IgD-negative memory B cell (primary cell): ENCODE data around the gene KRT13. TPM values are rescaled to one million over a fixed set of nuclear protein-coding genes. Genes with fewer than 3 reads are reported as not detected.

Experiments
- H3K27ac Mint-ChIP-seq, 3 donors: one replicate each; pipeline ENCODE4 v1.8.0; 2020 to 2022; ENCODE audit warnings: mild to moderate bottlenecking in 3 of 3, mixed read lengths in 3 of 3, moderate library complexity in 1 of 3
- H3K27me3 Mint-ChIP-seq: one replicate; pipeline ENCODE4 v1.8.0; 2021; ENCODE audit warnings: mixed read lengths
- H3K36me3 Mint-ChIP-seq: one replicate; pipeline ENCODE4 v1.8.0; 2020; ENCODE audit warnings: mild to moderate bottlenecking, mixed read lengths
- H3K4me1 Mint-ChIP-seq, 3 donors: one replicate each; pipeline ENCODE4 v1.8.0; 2020 to 2022; ENCODE audit warnings: mixed read lengths in 3 of 3, mild to moderate bottlenecking in 1 of 3
- H3K4me3 Mint-ChIP-seq, 4 donors: one replicate each; pipeline ENCODE4 v1.8.0; 2020 to 2022; ENCODE audit warnings: mild to moderate bottlenecking in 4 of 4, mixed read lengths in 4 of 4, moderate library complexity in 3 of 4
- H3K9me3 Mint-ChIP-seq, 3 donors: one replicate each; pipeline ENCODE4 v1.8.0; 2020 to 2021; ENCODE audit warnings: mixed read lengths in 3 of 3, mild to moderate bottlenecking in 1 of 3
- polyA plus RNA-seq: library from polyadenylated mRNA; unstranded; fragments of 300-500 nt; fragmentation: Illumina TruSeq; gene quantifications from one replicate; pipeline ENCODE4 v1.2.3, GENCODE V29; 2021

KRT13 gene
- polyA plus RNA-seq, 1 donor from 2014 or later = not detected

- H3K36me3 Mint-ChIP-seq = no peaks in the 10 kb centered on the region
- H3K4me3 Mint-ChIP-seq = no peak overlapping the region
- H3K9me3 Mint-ChIP-seq = no peaks in the 10 kb centered on the region
- H3K27ac Mint-ChIP-seq = no peak overlapping the region
- H3K27me3 Mint-ChIP-seq = peaks cover 4% of the 10 kb centered on the region
- H3K4me1 Mint-ChIP-seq = peaks cover 0 to 3% (median 0%) of the 10 kb centered on the region in 3 donors
Measured at GRCh38 chr17:41483531-41483930, 21.9 kb downstream of the KRT13 start.

- H3K27me3 Mint-ChIP-seq = peaks cover 4% of the 10 kb centered on the region
- H3K36me3 Mint-ChIP-seq = no peaks in the 10 kb centered on the region
- no peak within 1 kb of the TSS for H3K4me3 Mint-ChIP-seq
- peaks cover 0 to 3% (median 0%) of the 10 kb centered on the region in 3 donors for H3K4me1 Mint-ChIP-seq
- H3K9me3 Mint-ChIP-seq = no peaks in the 10 kb centered on the region
- H3K27ac Mint-ChIP-seq = no peak within 1 kb of the TSS
Measured at GRCh38 chr17:41481036-41481435, 24.4 kb downstream of the KRT13 start, which contains the start of gene KRT35. Gene KRT35, minus strand, starts transcription at chr17:41481151. Its CDS starts 54 bp downstream, at chr17:41481097.

DNA sequence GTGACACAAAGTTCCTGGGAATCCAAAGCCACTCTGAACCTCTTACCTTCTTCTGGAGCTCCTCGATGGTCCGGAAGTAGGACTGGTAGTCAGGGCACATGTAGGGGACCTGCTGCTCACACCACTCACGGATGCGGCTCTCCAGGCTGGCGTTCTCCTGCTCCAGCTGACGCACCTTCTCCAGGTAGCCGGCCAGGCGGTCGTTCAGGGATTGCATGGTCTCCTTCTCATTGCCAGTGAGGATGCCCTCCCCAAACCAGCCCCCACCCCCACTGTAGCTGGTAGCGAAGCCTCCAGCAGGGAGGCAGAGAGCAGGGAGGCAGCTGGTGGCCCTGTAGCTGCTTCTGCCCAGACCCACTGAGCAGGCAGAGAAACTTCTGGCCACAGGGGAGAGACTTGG is 24.8 kb downstream of the KRT13 start:
- H3K9me3 Mint-ChIP-seq = no peaks in the 10 kb centered on the region
- peaks cover 0 to 3% (median 0%) of the 10 kb centered on the region in 3 donors for H3K4me1 Mint-ChIP-seq
- no peak overlapping the region for H3K27ac Mint-ChIP-seq
- H3K4me3 Mint-ChIP-seq = no peak overlapping the region
- H3K27me3 Mint-ChIP-seq = peaks cover 4% of the 10 kb centered on the region
- H3K36me3 Mint-ChIP-seq = no peaks in the 10 kb centered on the region

GRCh38 chr17:41480136-41480535 is 25.3 kb downstream of the KRT13 start:
- peaks cover 4% of the 10 kb centered on the region for H3K27me3 Mint-ChIP-seq
- no peaks in the 10 kb centered on the region for H3K36me3 Mint-ChIP-seq
- peaks cover 0 to 3% (median 0%) of the 10 kb centered on the region in 3 donors for H3K4me1 Mint-ChIP-seq
- H3K4me3 Mint-ChIP-seq = no peak overlapping the region
- no peaks in the 10 kb centered on the region for H3K9me3 Mint-ChIP-seq
- no peak overlapping the region for H3K27ac Mint-ChIP-seq

DNA sequence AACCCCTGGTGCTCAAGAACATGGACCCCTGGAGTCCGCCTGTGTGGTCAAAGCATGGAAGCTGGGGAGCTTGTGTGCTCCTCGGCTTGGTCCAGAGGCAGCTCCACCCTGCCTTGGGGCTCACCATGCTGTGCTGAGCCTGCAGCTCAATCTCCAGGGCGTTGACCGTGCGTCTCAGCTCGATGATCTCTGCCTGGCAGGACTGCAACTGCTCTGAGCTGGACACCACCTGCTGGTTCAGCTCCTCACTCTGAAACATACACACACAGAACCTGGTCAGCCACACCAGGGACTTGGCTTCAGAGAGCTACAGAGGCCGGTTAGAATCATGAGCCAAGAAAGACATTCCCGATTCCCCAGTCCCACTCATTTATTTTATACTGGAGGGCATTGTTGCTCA is 27.2 kb downstream of the KRT13 start:
- Mint-ChIP-seq H3K9me3 (no peaks in the 10 kb centered on the region), H3K36me3 (no peaks in the 10 kb centered on the region), H3K4me3 (peak overlapping the region in 1 of 4 donors; percentile 38), H3K27ac (no peak overlapping the region), H3K4me1 (peaks cover 0 to 3% (median 0%) of the 10 kb centered on the region in 3 donors), H3K27me3 (peaks cover 2% of the 10 kb centered on the region)

DNA sequence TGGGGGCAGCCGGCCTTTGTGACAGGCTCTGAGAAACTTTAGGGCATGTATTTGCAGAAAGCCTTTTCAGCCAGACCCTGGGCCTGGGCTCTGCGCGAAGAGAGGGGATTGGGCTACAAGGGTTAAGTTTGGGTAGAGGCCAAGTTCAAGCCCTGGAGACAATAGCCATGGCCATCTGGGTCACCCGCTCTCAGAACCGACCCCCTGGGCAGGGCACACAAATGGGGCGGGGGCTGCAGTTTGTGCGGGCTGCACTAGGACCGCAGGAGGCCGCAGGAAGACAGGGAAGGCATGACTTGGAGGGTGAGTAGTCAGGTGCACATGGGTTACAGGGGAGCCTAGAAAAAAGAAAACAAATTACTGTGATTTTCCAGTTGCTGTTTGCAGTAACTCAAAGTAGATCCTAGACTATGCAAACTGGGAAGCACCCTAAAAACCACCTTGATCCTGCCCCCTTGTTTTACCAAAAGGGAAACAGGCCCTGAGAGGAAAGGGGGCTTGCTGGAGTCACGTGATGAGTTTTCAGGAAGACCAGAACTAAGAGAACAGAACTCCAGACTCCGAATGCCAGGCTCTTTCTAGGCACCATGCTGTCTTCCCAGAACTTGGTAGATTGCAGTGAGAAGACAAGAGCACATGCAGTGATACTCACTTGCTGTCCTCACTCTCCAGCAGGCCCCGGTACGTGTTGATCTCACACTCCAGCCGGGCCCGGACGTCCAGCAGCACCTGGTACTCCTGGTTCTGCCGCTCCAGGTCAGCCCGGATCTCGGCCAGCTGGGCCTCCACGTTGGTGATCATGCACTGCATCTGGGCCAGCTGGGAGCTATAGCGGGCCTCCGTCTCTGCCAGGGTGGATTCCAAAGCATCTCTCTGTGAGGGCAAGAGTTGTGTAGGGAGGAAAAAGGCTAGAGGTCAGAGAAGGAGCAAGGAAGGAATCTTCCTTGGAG is 28.3 kb downstream of the KRT13 start:
- Mint-ChIP-seq H3K27me3 (peaks cover 2% of the 10 kb centered on the region), H3K27ac (no peak overlapping the region), H3K4me1 (peaks cover 0 to 3% (median 0%) of the 10 kb centered on the region in 3 donors), H3K4me3 (no peak overlapping the region), H3K9me3 (peaks cover 0 to 2% (median under 1%) of the 10 kb centered on the region in 3 donors), H3K36me3 (no peaks in the 10 kb centered on the region)

GRCh38 chr17:41475421-41475820 is 30.0 kb downstream of the KRT13 start:
- peaks cover 2% of the 10 kb centered on the region for H3K27me3 Mint-ChIP-seq
- peaks cover 0 to 3% (median 0%) of the 10 kb centered on the region in 3 donors for H3K4me1 Mint-ChIP-seq
- no peak overlapping the region for H3K4me3 Mint-ChIP-seq
- H3K27ac Mint-ChIP-seq = no peak overlapping the region
- peaks cover 0 to 11% (median 2%) of the 10 kb centered on the region in 3 donors for H3K9me3 Mint-ChIP-seq
- H3K36me3 Mint-ChIP-seq = no peaks in the 10 kb centered on the region

- Mint-ChIP-seq H3K4me3 (no peak overlapping the region), H3K36me3 (no peaks in the 10 kb centered on the region), H3K27me3 (peaks cover 2% of the 10 kb centered on the region)
Measured at GRCh38 chr17:41474863-41475262, 30.5 kb downstream of the KRT13 start.

DNA sequence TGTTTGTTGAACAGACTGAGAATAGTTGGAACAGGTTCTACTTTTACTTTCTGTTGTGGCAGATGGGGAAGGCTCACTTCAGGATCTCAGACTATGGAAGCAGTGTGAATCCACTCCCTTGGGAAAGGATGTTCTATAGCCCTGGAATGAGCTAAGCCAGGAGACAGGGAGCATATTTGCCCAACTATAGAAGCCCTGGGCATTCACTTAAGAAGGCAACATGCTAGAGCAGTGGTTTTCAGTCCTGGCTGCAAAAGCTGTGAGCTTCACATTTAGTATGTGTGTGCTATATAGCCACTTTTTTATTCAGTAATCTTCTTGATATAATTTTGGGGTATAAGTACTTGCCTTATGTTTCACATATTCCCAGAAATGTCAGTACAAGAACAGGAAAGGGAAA is 37.1 kb downstream of the KRT13 start:
- Mint-ChIP-seq H3K27ac (no peak overlapping the region), H3K9me3 (peaks cover 0 to 20% (median 19%) of the 10 kb centered on the region in 3 donors), H3K36me3 (no peaks in the 10 kb centered on the region), H3K4me1 (no peaks in the 10 kb centered on the region), H3K4me3 (no peak overlapping the region), H3K27me3 (peaks cover 17% of the 10 kb centered on the region)

More at GRCh38 chr17:41474863-41475262, 30.5 kb downstream of the KRT13 start:
- Mint-ChIP-seq H3K9me3 (peaks cover 0 to 11% (median 2%) of the 10 kb centered on the region in 3 donors), H3K4me1 (no peaks in the 10 kb centered on the region), H3K27ac (no peak overlapping the region)

DNA sequence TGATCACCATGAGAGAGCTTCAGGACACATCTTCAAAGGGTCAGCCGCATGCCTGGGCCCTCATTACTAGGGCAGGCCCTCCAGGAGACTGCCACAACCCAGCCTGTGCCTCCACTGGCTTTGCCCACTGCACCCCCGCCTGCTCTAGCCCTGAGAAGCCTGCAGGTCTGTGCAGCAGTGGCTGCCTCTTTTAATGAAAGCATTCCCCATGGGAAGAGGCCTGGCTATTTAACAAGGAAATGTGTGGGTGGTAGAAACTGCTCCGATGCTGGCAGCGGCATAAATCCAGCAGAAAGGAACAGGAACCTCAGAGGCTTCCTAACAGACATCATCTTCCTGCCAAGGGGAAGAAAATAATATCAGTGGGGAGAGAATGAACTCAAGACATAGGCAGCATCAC is 37.9 kb downstream of the KRT13 start:
- Mint-ChIP-seq H3K4me3 (no peak overlapping the region), H3K27ac (no peak overlapping the region), H3K27me3 (peaks cover 16% of the 10 kb centered on the region), H3K9me3 (peaks cover 0 to 20% (median 17%) of the 10 kb centered on the region in 3 donors), H3K4me1 (no peaks in the 10 kb centered on the region), H3K36me3 (no peaks in the 10 kb centered on the region)

DNA sequence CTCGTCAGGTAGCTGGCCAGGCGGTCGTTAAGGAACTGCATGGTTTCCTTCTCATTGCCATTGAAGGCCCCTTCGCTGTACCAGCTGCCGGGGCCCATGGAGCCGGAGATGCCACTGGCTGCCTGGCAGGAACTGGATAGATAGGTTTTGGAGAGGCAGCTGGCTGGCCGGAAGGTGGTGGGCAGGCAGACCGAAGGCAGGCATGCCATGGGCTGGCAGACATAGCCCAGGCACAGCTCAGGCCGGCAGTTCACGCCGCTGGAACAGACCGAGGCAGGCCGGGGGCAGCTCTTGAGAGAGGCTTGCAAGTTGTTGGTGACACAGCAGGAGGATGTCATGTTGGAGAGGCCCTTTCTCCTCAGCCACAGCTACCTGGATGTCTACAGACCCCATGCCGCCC is 38.4 kb downstream of the KRT13 start, which contains the start of gene KRT32:
Gene KRT32 (minus strand): TSS at position 399 of the 400 bp plus-strand sequence. CDS start 61 bp downstream, at position 338.
- H3K4me1 Mint-ChIP-seq = no peaks in the 10 kb centered on the region
- H3K27ac Mint-ChIP-seq = no peak within 1 kb of the TSS
- H3K27me3 Mint-ChIP-seq = peaks cover 16% of the 10 kb centered on the region
- H3K4me3 Mint-ChIP-seq = no peak within 1 kb of the TSS
- no peaks in the 10 kb centered on the region for H3K36me3 Mint-ChIP-seq
- H3K9me3 Mint-ChIP-seq = peaks cover 0 to 18% (median 17%) of the 10 kb centered on the region in 3 donors

- H3K4me1 Mint-ChIP-seq = no peaks in the 10 kb centered on the region
- H3K36me3 Mint-ChIP-seq = no peaks in the 10 kb centered on the region
- H3K27ac Mint-ChIP-seq = peak overlapping the region in 1 of 3 donors; percentile 87
- H3K9me3 Mint-ChIP-seq = peaks cover 0 to 15% (median 8%) of the 10 kb centered on the region in 3 donors
- H3K4me3 Mint-ChIP-seq = no peak overlapping the region
- peaks cover 16% of the 10 kb centered on the region for H3K27me3 Mint-ChIP-seq
Measured at GRCh38 chr17:41464682-41465081, 40.7 kb downstream of the KRT13 start.

DNA sequence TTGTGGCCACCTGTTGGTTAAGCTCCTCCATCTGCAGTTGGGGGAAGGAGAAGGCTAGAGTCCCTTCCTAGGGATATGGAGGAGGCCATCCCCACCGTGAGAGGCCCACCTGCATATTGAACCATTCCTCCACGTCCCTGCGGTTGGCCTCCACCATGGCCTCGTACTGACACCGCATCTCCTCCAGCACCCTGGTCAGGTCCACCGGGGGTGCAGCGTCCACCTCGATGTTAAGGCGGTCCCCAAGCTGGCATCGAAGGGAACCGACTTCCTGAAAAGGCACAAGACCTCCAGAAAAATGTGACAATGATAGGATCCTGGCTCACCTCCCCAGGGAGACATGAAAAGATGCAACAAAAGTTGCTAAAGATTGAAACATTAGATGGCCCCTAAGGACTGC is 41.2 kb downstream of the KRT13 start:
- peaks cover 16% of the 10 kb centered on the region for H3K27me3 Mint-ChIP-seq
- H3K4me3 Mint-ChIP-seq = no peak overlapping the region
- peaks cover 0 to 11% (median 8%) of the 10 kb centered on the region in 3 donors for H3K9me3 Mint-ChIP-seq
- no peaks in the 10 kb centered on the region for H3K36me3 Mint-ChIP-seq
- H3K27ac Mint-ChIP-seq = peak overlapping the region in 1 of 3 donors; percentile 87
- H3K4me1 Mint-ChIP-seq = no peaks in the 10 kb centered on the region

- Mint-ChIP-seq H3K27me3 (peaks cover 15% of the 10 kb centered on the region), H3K27ac (no peak overlapping the region), H3K36me3 (no peaks in the 10 kb centered on the region), H3K4me3 (no peak overlapping the region), H3K4me1 (no peaks in the 10 kb centered on the region), H3K9me3 (peaks cover 0 to 10% (median 8%) of the 10 kb centered on the region in 3 donors)
Measured at GRCh38 chr17:41463746-41464145, 41.7 kb downstream of the KRT13 start.

- Mint-ChIP-seq H3K4me1 (no peaks in the 10 kb centered on the region), H3K9me3 (peaks cover 0 to 5% (median 1%) of the 10 kb centered on the region in 3 donors), H3K36me3 (no peaks in the 10 kb centered on the region), H3K4me3 (no peak overlapping the region), H3K27me3 (peaks cover 13% of the 10 kb centered on the region), H3K27ac (no peak overlapping the region)
Measured at GRCh38 chr17:41462705-41463104, 42.7 kb downstream of the KRT13 start.
